Esophagus squamous epithelium (tissue), 5 donors: ENCODE results near the gene TUBGCP2. TPM values are rescaled to one million over a fixed set of nuclear protein-coding genes. Genes with fewer than 3 reads are reported as not detected.

Source experiments
- DNase-seq: peaks from one replicate; lab custom pipeline; 2025; lab: John Stamatoyannopoulos, UW
- H3K27ac ChIP-seq, 4 donors: fragments of 200-600 bp; sonication (generic); one replicate each; pipeline ENCODE4 v1.5.1; 2016 to 2019; ENCODE audit warnings: mild to moderate bottlenecking in 1 of 4
- H3K27me3 ChIP-seq, 4 donors: fragments of 200-600 bp; sonication (generic); 1 replicate in 3 of 4; 2 replicates in 1 of 4; pipeline versions ENCODE4 v1.5.1 to v1.6.0; 2017 to 2021; ENCODE audit warnings: antibody characterized with exemption in 1 of 4
- H3K36me3 ChIP-seq, 3 donors: fragments of 200-600 bp; sonication (generic); one replicate each; pipeline ENCODE4 v1.5.1; 2016 to 2019
- H3K4me1 ChIP-seq, 3 donors: fragments of 200-600 bp; sonication (generic); one replicate each; pipeline ENCODE4 v1.5.1; 2017 to 2019
- H3K4me3 ChIP-seq, 4 donors: fragments of 200-600 bp; sonication (generic); 1 replicate in 3 of 4; 2 replicates in 1 of 4; pipeline ENCODE4 v1.5.1; 2016 to 2019; ENCODE audit warnings: mild to moderate bottlenecking in 2 of 4, moderate library complexity in 1 of 4
- H3K9me3 ChIP-seq, 3 donors: fragments of 200-600 bp; sonication (generic); one replicate each; pipeline ENCODE4 v1.5.1; 2016 to 2019
- POLR2A ChIP-seq, 4 donors: fragments of 450-650 bp; IDR thresholded peaks; one replicate each; pipeline ENCODE4 v1.6.1; 2017; ENCODE audit warnings: antibody characterized with exemption in 4 of 4, mild to moderate bottlenecking in 4 of 4, moderate library complexity in 3 of 4
- WGBS, 2 donors: methylation state at CpG; one replicate each; pipeline ENCODE4 v1.1.5; 2018; 5-methylcytosine and 5-hydroxymethylcytosine counted together
- intact Hi-C: fragments of 100-400 bp; cut with DNase I; formaldehyde crosslinking; loops from one replicate; pipeline ENCODE4 v1.15.0; 2022
- total RNA-seq, 4 donors: library from RNA; depleted of rRNA; stranded (reverse); fragments of >200 nt; gene quantifications; one replicate each; pipeline ENCODE4 v1.1.0, GENCODE V29; 2016
- TF ChIP-seq, protein P1 (sequence below), 6 experiments: fragments of 450-650 bp in 4 of 6; fragments of 200-600 bp in 2 of 6; sonication (generic) in 2 of 6; IDR thresholded peaks; one replicate each; pipeline ENCODE4 v1.5.1; 2016 to 2019; ENCODE audit warnings: antibody characterized with exemption in 6 of 6, mild to moderate bottlenecking in 4 of 6, moderate library complexity in 4 of 6
- donor health status: DM: yes; HTN: yes; CAD: no.

The TUBGCP2 gene
- total RNA-seq, 4 donors from 2014 or later: 28.4 to 44.4 (median 38.9) TPM

- no peak for TF ChIP-seq POLR2A (IDR thresholded peaks at IDR 0.05)
- TF ChIP-seq, protein P1, sequence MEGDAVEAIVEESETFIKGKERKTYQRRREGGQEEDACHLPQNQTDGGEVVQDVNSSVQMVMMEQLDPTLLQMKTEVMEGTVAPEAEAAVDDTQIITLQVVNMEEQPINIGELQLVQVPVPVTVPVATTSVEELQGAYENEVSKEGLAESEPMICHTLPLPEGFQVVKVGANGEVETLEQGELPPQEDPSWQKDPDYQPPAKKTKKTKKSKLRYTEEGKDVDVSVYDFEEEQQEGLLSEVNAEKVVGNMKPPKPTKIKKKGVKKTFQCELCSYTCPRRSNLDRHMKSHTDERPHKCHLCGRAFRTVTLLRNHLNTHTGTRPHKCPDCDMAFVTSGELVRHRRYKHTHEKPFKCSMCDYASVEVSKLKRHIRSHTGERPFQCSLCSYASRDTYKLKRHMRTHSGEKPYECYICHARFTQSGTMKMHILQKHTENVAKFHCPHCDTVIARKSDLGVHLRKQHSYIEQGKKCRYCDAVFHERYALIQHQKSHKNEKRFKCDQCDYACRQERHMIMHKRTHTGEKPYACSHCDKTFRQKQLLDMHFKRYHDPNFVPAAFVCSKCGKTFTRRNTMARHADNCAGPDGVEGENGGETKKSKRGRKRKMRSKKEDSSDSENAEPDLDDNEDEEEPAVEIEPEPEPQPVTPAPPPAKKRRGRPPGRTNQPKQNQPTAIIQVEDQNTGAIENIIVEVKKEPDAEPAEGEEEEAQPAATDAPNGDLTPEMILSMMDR (IDR thresholded peaks at IDR 0.05): no peak
- Histone ChIP-seq H3K9me3 (no peaks in the 10 kb centered on the region), H3K36me3 (no peaks in the 10 kb centered on the region), H3K4me1 (peaks cover 18 to 42% (median 19%) of the 10 kb centered on the region in 3 donors), H3K27ac (no peak overlapping the region), H3K4me3 (no peak overlapping the region), H3K27me3 (peaks cover 15 to 76% (median 33%) of the 10 kb centered on the region in 4 donors)
- 11 to 12% methylated on average over 7 to 14 of the region's 28 CpGs for WGBS, 2 donors
- no peak for DNase-seq
- intact Hi-C loops: no loop called here
Observed at GRCh38 chr10:133326745-133327650, 18.3 kb upstream of the TUBGCP2 start.

DNA sequence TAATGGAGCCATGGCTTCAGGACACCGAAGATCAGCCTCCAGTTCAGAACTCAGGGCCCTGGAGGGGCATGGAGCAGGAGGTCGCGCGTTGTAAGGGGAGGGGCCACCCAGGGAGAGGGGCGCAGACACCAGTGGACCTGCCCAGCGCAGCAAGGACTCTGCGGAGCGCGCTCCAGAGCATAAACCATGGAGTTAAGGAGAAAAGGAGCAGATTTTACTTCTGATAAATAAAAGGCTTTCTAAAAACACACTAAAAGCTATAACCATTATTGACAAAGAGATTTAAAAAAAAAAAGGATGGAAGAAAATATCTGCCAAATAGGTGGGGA, 17.5 kb upstream of the TUBGCP2 start:
- H3K36me3 ChIP-seq: no peaks in the 10 kb centered on the region
- peak overlapping the region in 3 of 4 donors; percentile 41 to 63 (median 48) for H3K4me3 ChIP-seq
- WGBS, 2 donors: 33 to 43% methylated on average over 8 to 9 of the region's 9 CpGs
- intact Hi-C loops: no loop called here
- H3K27me3 ChIP-seq: peaks cover 15 to 71% (median 33%) of the 10 kb centered on the region in 4 donors
- DNase-seq: no peak
- H3K9me3 ChIP-seq: no peaks in the 10 kb centered on the region
- H3K4me1 ChIP-seq: peaks cover 18 to 42% (median 19%) of the 10 kb centered on the region in 3 donors
- H3K27ac ChIP-seq: no peak overlapping the region
- TF ChIP-seq POLR2A (IDR thresholded peaks at IDR 0.05): no peak
- TF ChIP-seq, protein P1 (IDR thresholded peaks at IDR 0.05): no peak

DNA sequence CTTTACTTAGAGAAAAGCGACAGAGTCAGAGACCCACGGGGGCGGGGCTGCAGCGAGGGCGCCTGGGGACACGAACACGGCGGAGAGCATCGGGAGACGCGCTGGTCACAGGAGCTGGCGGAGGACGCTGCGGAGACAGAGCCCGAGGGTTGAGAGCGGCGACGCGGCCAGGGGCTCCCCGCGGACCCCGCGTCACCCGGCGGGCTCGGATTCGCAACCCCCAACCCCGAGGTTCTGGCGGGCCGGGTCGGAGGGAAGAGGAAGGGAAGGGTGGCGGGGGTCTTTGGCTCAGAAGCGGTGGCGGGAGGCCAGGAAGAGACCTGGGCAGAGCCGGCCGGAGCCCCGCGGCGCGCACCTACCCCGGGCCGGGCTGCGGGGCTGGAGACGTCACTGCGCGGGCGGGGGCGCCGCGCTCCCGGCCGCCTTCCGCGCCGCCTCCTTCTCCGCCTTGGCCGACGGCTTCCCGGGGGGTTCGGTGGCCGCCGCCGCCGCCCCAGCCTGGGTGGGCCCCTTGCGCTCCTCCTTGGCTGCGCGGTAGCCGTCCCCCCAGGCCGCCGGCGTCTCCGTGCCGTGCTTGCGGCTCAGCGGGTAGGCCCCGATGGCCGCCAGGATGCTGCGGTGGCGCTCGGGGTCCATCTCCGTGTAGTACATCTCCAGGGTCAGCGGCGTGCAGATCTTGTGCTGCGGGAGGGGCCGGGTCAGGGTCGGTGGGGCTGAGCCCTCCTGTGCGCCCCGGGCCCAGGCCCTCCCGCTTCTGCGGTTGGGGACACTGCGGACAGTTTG, 17.0 kb upstream of the TUBGCP2 start:
- intact Hi-C loops: no loop called here
- H3K27me3 ChIP-seq: peaks cover 15 to 71% (median 33%) of the 10 kb centered on the region in 4 donors
- no peaks in the 10 kb centered on the region for H3K36me3 ChIP-seq
- DNase-seq: no peak
- WGBS, 2 donors: 0 to 4% methylated on average over 2 to 5 of the region's 91 CpGs
- H3K9me3 ChIP-seq: no peaks in the 10 kb centered on the region
- peak overlapping the region; percentile 16 to 63 (median 44) for H3K4me3 ChIP-seq
- no peak overlapping the region for H3K27ac ChIP-seq
- TF ChIP-seq POLR2A (IDR thresholded peaks at IDR 0.05): no peak
- TF ChIP-seq, protein P1 (IDR thresholded peaks at IDR 0.05): no peak
- peaks cover 18 to 42% (median 19%) of the 10 kb centered on the region in 3 donors for H3K4me1 ChIP-seq

GRCh38 chr10:133324857-133325260, 16.2 kb upstream of the TUBGCP2 start:
- H3K27me3 ChIP-seq: peaks cover 15 to 76% (median 33%) of the 10 kb centered on the region in 4 donors
- intact Hi-C loops: no loop called here
- peaks cover 18 to 39% (median 18%) of the 10 kb centered on the region in 3 donors for H3K4me1 ChIP-seq
- H3K4me3 ChIP-seq: peak overlapping the region in 3 of 4 donors; percentile 41 to 63 (median 48)
- H3K27ac ChIP-seq: no peak overlapping the region
- no peaks in the 10 kb centered on the region for H3K36me3 ChIP-seq
- H3K9me3 ChIP-seq: no peaks in the 10 kb centered on the region
- DNase-seq: no peak
- WGBS, 2 donors: no CpG with 5 or more reads among the region's 20 CpGs
- TF ChIP-seq, protein P1 (IDR thresholded peaks at IDR 0.05): no peak
- TF ChIP-seq POLR2A (IDR thresholded peaks at IDR 0.05): no peak
